ENCODE data around the gene FHOD1.

Gene FHOD1

GRCh38 chr16:67230809-67231660 is 16.2 kb downstream of the FHOD1 start:
- no peak for DNase-seq

DNA sequence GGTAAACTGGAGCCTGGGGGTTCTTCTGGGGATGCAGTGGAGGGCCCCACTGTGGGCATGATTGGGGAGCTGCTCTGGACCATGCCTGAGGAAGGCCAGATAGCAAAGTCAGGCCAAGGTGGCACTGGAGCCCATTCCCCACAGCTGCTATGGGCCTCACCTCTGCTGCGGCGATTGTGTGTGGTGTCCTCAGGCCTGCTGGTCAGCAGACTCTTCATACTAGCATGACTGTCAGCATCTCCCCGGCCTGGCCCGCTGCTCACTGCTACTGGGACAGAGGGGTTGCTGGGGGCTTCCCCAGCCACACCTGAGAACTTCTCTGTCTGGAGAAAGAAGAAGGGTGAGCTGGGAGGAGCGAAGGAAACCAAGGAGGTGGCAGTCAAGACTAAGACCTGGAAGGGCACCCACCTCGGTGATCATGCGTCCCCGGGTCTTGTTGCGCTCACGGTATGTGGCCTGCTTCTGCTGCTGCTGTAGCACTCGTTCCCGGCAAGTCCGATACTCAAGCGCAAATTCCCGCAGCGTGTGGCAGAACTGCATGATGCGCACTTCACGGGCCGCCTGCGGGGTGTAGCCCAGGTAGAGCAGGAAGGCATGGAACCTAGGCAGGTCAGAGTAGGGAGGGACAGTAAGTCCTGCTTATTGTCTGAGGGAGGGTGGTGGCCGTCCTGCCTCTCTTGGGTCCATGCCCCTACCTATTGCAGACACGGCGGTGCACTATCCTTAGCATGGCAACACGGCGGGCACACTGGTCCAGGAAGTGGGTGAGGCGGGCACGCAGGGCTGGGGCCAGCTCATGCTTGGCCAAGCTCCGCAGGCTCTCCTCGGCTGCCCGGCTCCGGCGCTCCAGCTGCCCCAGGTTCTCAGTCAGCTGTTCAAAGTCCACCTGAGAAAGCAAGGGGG is 17.1 kb downstream of the FHOD1 start:
- DNase-seq, result no peak

GRCh38 chr16:67228905-67229304 is 18.4 kb downstream of the FHOD1 start:
- no peak for DNase-seq

DNA sequence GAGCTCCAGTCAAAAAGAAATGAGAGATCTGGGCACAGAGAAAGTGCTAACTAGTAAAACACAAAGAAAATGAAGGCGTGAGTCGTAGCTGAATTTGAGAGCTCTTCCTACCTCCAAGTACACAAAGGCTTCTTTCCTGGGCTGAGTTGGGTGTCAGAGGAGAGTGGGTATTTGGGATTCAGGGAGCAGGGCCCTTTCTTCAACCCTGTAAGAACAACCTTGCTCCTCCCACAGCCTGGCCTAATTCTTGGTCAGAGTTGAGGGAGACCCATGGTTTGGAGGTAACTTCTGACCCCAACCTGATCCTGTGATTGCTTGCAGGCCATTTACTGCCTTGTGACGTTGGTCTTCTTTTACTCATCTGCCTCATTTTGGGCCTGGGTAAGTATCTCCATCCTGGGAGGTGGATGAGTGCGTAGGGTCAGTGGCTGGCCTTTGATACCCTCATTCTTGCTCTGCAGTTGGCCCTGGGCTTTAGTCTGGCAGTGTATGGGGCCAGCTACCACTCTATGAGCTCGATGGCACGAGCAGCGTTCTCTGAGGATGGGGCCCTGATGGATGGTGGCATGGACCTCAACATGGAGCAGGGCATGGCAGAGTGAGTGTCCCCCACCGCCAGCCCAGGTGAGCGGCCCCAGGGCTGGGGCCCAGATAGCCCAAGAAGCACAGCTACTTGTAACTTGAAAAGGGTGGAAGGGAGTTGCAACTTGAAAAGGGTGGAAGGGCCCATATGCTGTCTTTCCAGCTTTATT is 19.1 kb downstream of the FHOD1 start:
- DNase-seq, result no peak

- no peak for DNase-seq
Observed at GRCh38 chr16:67227567-67227921, 19.7 kb downstream of the FHOD1 start.

DNA sequence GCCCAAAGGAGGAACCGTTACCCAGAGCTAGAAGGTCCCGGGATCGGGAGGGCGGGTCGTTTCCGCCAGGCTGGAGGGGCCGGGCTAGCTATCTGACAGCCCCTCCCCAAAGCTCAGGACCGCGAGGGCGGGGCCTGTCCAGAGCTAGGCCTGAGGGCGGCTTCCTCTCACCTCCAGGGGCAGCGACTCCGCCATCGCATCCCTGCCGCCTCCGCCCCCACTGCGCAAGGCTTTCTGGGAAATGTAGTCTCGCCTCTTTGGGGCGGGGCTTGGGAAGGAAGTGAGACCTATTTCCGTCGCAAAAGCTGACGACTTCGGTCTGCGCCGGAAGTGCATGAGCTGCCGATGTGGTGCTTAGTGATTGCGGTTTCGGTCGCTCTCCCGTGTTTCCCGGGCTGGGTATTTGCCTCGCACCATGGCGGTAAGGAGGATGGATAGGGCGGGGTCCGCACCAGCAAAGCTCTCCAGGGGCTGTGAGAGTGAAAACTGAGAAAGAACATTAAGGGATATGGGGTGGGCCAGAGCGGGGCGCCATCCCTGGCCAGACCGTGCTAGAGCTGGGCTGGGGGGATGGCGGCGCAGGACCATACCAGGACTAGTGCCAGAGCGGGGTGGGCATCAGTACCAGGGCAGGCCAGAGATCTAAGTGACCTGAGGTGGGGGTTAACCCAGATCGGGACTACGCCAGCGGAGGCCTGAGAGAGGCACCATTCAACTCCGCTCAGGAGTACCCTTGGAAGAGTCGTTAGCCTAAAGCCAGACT is 20.3 kb downstream of the FHOD1 start, which contains the start of gene TMEM208:
TSS of gene TMEM208 (plus strand) at position 327 of the 763 bp plus-strand sequence. CDS start at position 416, 89 bp downstream.
- DNase-seq, result peak; percentile 98

DNA sequence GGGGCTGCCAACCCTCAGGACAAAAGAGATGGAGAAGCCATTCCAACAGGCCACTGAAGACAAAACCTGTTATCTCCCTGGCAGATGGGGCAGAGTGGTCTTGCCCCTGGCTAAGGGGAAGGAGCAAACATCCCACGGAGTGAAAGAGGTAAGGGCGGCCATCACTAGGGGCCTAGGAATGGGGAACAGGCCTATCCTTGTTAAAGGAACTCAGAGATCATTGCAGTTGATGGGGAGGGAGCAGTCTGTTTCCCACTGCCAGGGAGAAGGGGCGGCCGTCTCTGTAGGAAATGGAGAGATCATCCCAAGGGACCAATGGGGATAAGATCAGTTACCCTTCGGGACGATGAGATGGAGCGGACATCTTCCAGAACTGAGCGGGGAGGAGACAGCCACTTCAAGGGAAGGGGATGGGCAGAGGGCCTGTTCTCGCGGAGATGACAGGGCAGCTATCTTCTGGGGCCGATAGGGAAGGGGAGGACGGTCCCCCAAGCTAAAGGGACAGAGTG is 20.9 kb downstream of the FHOD1 start:
- no peak for DNase-seq

DNA sequence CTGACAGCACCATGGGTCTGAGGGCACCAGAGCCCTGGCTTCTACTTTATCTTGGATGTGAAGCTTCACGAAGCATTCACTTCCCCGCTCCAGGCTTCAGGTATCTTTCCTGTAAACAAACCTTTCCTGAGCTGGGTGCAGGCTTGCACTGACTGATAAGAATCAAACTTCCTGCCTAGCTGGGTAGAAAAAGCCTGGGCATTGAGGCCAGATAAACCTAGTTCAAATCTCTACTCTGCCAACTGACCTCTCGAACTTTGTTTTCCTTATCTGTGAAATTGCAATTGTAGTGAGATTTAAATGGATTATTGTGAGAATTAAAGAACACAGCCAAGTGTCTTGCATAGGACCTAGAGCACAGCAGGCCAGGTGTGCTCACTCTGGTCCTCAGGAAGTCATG is 23.3 kb downstream of the FHOD1 start:
- no peak for DNase-seq

DNA sequence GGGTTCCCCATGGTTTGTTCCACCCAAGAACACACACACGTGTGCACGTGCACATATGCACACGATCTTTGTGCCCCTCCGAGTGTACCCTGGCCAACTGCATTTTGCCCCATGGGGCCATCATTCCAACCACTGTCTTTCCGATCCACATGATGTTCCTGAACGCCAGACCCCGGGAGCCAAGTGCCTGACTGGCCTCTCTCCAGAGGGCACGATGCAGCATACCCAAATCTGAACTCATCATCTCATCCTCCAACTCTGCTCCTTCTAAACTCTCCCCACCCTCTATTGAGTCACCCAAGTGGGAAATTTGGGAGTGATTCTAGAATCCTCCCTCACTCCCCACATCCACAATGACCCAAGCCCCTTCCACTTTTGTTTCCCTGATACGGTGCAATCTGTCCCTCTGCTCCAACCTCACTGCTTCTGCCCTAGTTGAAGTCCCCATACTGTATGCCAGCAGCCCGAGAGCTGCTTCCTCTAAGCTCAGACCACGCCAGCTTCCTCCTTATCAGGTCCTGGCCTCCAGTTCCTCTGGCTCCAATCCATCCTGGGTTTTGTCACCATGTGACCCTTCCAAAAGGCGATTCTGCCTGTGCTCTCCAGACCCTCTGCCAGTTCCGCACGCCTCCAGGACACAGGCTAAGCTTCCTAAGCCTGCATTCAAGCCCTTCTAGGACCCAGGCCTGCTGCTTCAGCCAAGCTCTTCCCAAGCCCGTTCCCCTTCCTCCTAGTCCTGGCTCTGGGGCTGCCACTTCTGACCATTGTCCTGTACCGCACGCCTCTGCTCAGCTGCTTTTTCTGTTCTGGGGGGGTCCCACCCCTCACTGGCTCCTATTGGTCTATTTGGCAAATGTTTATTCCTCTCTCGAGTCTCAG is 30.4 kb downstream of the FHOD1 start:
- no peak for DNase-seq

DNA sequence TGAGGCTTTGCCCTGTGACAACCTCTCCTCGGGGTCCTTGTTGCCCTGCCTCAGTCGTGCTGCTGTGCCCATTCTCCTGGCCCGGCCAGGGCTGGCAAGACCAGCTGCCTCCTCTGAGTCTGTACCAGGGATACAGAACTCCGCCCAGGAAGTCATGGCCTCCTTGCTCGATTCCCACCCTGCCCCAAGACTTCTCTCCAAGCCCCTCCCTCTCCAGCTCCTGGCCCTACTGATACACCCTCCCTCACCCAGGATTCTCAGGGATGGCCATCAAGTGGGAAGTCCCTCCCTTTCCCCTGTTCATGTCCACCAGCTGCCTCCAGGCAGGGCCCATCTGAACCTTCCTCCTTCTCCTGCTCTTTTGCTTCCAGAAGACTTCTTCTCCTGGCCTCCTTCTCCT is 31.6 kb downstream of the FHOD1 start:
- no peak for DNase-seq

DNA sequence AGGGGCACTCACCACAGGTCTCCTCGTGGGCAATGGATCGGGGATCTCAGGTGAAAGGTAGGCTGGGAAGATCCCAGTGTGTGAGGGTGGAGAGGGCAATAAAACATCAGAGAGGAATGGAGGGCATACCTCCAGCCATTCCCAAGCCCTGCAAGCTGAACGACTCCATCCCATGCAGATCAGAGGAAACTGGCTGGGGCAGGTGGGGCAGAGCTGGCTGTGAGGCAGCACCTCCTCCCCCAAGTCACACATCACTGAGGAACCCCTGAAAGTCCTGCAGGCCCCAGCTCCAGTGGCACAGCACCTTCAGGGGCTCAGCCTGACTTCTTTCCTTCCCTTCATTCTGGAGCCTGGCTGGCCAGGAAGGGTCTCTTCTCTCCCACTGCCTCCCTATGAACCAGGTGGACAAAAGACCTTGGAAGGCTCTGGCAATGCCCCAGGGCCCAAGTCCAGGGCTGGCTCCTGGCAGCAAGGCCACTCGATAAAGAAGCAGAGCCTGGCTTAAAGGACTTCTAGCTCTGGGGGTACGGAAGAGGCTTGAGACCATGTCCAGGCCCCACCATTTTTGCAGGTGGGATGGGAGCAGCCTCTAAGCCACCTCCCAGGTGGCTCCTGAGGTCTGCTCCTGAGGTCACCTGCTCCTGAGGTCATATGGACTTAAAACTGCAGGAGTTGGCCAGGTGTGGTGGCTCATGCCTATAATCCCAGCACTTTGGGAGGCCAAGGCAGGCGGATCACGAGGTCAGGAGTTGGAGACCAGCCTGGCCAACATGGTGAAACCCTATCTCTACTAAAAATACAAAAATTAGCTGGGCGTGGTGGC is 33.9 kb downstream of the FHOD1 start:
- no peak for DNase-seq

- DNase-seq, result no peak
Observed at GRCh38 chr16:67212766-67213165, 34.5 kb downstream of the FHOD1 start.

DNA sequence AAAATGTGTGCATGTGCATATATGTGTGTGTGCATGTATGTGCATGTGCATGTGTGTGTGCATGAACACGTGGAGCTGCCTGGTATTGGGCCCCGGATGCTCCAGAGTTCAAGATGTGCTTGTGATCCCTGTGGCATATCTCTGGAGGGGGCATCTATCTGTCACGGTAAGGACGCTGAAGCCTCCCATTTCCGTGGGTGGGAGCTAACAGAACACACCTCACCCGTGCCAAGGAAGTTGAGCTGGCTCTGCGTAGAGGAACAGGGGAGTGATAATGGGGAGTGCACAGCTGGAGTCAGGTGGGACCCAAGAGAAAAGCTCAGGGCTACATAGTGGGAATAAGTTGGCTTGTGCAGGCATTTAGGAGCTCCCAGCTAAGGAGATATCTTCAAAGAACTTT is 35.6 kb downstream of the FHOD1 start:
- no peak for DNase-seq

GRCh38 chr16:67210069-67210937 is 37.0 kb downstream of the FHOD1 start:
- no peak for DNase-seq

- no peak for DNase-seq
Observed at GRCh38 chr16:67209565-67209964, 37.7 kb downstream of the FHOD1 start.

DNA sequence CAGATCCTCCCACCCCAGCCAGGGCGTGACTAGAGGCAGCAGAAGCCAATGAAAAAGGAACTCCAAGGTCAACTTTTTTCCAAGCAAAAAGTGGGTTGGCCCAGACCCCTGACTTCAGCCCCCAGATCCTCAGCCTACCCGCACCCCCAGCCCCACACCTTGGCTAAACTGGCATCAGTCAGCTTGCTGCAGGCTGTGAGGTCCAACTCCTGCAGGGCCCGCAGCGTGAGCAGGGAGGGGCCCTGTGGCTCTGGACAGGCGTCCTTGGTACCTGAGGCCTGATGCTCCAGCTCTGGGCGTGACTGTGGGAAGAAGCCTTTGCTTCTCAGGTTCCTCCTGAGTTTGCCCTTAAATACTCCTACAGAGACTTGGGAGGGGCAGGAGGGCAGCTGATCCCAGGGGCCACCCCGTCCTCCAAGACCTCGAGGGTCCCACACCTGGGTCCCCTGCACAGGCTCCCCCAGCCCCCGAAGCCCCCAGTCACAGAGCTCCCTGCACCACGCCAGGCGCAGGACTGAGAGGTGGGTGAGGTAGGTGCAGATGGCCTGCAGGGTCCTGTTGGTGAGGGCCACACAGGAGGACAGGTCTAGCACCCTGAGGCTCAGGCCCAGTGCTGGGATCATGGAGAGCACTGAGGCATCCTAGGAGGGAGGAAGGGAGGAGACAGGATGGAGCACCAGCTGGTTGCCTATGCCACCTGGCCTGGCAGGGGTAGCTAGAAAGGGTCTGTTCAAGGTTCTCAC is 39.0 kb downstream of the FHOD1 start:
- DNase-seq, result no peak

DNA sequence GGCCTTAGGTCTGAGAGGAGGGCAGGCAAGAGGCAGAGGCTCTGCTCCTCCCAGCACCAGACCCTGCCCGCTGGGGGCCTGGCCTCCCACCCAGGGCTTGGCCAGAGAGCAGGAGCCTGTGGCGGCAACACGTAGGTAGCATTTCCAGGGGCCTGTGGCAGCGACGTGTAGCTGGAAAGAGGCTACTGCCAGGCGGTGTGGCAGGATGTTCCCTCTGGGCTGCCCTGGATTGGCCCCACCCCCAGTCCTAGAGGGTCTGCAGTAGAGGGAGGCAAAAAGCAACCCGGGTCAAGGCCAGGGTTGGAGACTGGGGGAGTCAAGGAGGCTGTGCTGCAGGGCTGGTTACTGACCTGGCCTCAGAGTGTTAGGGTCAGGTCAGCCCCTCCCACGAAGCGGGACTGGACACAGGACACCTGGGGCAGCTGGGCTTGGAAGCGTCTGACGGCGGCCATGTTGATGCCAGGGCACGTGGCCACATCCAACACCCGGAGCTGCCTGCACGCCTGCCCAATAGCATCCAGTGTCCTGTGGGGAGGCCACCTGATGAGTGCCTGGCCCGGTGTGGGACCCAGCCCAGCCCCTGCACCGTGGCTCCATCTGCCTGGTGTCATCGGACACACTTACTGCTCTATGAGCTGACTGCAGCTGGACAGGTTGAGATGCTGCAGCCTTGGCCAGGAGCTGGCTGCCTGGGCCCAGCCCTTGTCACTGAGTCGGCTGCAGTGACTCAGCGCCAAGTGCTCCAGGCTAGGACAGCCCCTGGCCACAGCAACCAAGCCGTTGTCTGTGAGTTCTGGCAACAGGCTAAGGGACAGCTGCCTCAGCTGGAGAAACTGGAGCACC is 39.8 kb downstream of the FHOD1 start:
- no peak for DNase-seq

Measured in activated naive CD4-positive, alpha-beta T cell treated with Interleukin-2 at 50 U/mL for 16 hours (primary cell).